ENCODE measurements around the gene TRIM73. TPM values are rescaled to one million over a fixed set of nuclear protein-coding genes. Genes with fewer than 3 reads are reported as not detected.
A peak's percentile ranks its signal among the peaks of the same experiment; 100 is the strongest.
"Not testable (repeated sequence)": the region's sequence is repeated elsewhere in the genome, so short reads cannot be mapped to it uniquely, and the experiment has no call there.

Gene TRIM73
- total and polyA plus RNA-seq, 4 donors = 1.2 to 4.9 (median 2.9) TPM

DNA sequence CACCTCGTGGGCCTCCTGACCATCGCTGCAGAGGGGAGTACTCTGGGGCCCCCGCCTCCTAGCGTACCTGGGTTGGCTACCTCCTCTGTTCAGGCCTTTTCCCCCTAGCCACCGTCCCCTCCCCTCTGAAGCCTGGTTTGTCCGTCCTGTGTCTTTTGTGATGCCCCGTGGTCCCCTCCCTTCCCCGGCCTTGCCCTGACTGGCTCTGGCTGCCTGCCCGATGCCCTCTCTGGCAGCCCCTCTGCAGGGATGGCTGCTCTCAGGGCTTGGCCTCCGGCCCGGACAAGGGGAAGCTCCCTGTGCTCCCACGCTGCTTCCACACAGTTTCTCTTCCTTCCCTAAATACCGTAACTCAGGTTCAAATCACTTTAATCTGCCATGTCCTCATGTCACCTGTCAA lies 24.3 kb downstream of the TRIM73 start:
- not testable (repeated sequence) for DNase-seq; H3K9me3 ChIP-seq (ENCODE audit: control insufficient read depth in 4 of 4, insufficient read depth in 3 of 4, low read length in 3 of 4); ATAC-seq (ENCODE audit: insufficient read depth, low FRiP score); H3K4me1 ChIP-seq (ENCODE audit: control insufficient read depth in 5 of 5, insufficient read depth in 5 of 5, low read length in 5 of 5); H3K27me3 ChIP-seq (ENCODE audit: control insufficient read depth in 3 of 3, insufficient read depth in 3 of 3, low read length in 2 of 3); H3K9ac ChIP-seq (ENCODE audit: insufficient read depth in 1 of 2, low read length in 2 of 2); H3K4me3 ChIP-seq
- 69 to 73% methylated on average over 9 to 12 of the region's 13 CpGs for WGBS, 2 donors
- peak overlapping the region in 1 of 2 donors; percentile 31 for H3K27ac ChIP-seq (ENCODE audit: low read depth in 1 of 2, low read length in 1 of 2)
- peaks cover 0 to 33% (median 7%) of the 10 kb centered on the region in 4 donors for H3K36me3 ChIP-seq (ENCODE audit: control insufficient read depth in 4 of 4, insufficient read depth in 4 of 4, low read length in 4 of 4)

DNA sequence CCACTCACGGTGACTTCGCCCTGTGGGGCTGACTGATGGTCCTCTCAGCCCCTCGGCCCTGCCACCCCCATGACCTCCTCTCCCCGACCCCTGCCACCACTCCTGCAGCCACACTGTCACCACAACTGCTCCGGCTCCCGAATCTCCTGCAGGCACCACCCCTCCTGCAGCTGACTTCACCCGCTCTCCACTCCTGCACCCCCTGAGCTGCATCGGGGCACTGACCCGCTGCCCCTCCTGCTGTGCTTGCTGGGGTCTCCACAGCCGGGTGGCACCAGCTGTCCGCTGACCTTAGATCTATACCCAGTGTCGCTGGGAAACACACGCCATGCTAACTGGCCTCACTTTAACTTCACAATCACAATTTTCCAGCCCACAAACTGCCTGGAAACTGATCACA lies 24.7 kb downstream of the TRIM73 start:
- not testable (repeated sequence) for H3K4me1 ChIP-seq (ENCODE audit: control insufficient read depth in 5 of 5, insufficient read depth in 5 of 5, low read length in 5 of 5); ATAC-seq (ENCODE audit: insufficient read depth, low FRiP score); H3K9ac ChIP-seq (ENCODE audit: insufficient read depth in 1 of 2, low read length in 2 of 2); H3K27me3 ChIP-seq (ENCODE audit: control insufficient read depth in 3 of 3, insufficient read depth in 3 of 3, low read length in 2 of 3); DNase-seq; H3K9me3 ChIP-seq (ENCODE audit: control insufficient read depth in 4 of 4, insufficient read depth in 3 of 4, low read length in 3 of 4); H3K4me3 ChIP-seq; H3K27ac ChIP-seq (ENCODE audit: low read depth in 1 of 2, low read length in 1 of 2)
- 89 to 94% methylated on average over 9 to 10 of the region's 13 CpGs for WGBS, 2 donors
- H3K36me3 ChIP-seq (ENCODE audit: control insufficient read depth in 4 of 4, insufficient read depth in 4 of 4, low read length in 4 of 4) = peaks cover 0 to 32% (median 7%) of the 10 kb centered on the region in 4 donors

DNA sequence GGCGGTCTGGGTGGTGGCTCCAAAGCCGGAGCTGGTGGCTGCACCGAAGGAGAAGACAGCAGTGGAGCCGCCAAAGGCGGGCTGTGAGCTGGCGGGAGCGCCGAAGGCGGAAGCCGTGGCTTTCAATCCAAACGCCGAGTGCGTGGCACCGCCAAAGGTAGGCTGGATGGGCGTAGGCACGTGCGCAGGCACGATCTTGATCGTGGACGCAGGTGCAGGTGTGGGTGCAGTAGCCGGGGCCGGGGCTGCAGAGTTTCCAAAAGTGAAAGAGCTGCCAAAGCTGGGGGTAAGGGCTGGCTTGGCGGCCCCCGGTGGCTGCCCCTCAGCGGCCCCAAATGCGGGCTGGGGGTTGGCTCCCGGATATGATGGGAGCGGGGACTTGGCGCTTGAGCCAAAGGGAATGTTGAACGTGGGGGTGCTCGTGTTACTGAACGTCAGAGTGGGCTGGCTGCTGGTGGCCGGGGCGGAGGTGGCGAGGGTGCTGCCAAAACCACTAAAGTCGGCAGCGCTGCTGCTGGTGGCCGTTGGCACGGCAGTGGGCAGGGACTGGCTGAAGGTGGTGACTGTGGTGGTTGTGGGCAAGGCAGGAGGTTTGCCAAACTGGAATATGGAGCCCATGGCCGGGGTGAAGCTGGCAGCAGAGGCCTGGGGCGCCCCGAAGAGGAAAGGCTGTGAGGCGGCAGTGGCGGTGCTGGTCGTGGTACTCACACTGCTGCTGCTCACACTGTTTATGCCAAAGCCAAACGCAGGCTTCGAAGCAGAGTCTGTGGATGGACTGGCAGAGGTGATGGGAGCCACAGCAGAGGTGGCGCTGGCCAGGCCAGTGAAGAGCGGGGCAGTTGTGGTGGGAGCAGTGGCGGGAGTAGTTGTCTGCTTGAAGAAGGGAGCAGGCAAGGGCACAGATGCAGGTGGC lies 26.6 kb downstream of the TRIM73 start:
- DNase-seq; H3K4me3 ChIP-seq; H3K9ac ChIP-seq (ENCODE audit: insufficient read depth in 1 of 2, low read length in 2 of 2); H3K4me1 ChIP-seq (ENCODE audit: control insufficient read depth in 5 of 5, insufficient read depth in 5 of 5, low read length in 5 of 5); H3K9me3 ChIP-seq (ENCODE audit: control insufficient read depth in 4 of 4, insufficient read depth in 3 of 4, low read length in 3 of 4); H3K27me3 ChIP-seq (ENCODE audit: control insufficient read depth in 3 of 3, insufficient read depth in 3 of 3, low read length in 2 of 3); H3K27ac ChIP-seq (ENCODE audit: low read depth in 1 of 2, low read length in 1 of 2); ATAC-seq (ENCODE audit: insufficient read depth, low FRiP score): not testable (repeated sequence)
- 97% methylated on average over 27 to 32 of the region's 50 CpGs for WGBS, 2 donors
- H3K36me3 ChIP-seq (ENCODE audit: control insufficient read depth in 4 of 4, insufficient read depth in 4 of 4, low read length in 4 of 4) = peaks cover 0 to 22% (median 7%) of the 10 kb centered on the region in 4 donors

DNA sequence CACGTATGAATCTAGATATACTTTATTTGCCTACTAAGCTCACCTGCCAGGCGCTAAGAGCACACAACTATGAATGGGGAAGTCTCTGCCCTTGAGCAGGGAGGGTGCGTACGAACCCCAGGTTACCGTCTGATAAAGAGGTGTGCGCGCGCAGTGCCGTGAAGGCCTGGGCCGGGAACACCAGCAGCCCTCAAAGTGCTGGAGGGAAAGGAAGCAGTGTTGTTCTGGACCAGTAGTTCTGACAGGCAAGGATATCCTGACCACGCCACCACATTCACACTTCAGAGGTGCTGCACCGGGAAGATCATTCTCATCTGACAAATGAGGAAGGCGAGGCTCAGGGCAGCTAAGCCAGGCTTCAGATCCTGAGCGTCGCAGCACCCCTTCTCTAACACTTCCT lies 28.1 kb downstream of the TRIM73 start:
- ATAC-seq (ENCODE audit: insufficient read depth, low FRiP score); H3K9ac ChIP-seq (ENCODE audit: insufficient read depth in 1 of 2, low read length in 2 of 2); DNase-seq; H3K27me3 ChIP-seq (ENCODE audit: control insufficient read depth in 3 of 3, insufficient read depth in 3 of 3, low read length in 2 of 3); H3K27ac ChIP-seq (ENCODE audit: low read depth in 1 of 2, low read length in 1 of 2); H3K4me1 ChIP-seq (ENCODE audit: control insufficient read depth in 5 of 5, insufficient read depth in 5 of 5, low read length in 5 of 5); H3K9me3 ChIP-seq (ENCODE audit: control insufficient read depth in 4 of 4, insufficient read depth in 3 of 4, low read length in 3 of 4); H3K4me3 ChIP-seq: not testable (repeated sequence)
- WGBS, 2 donors = 79 to 94% methylated on average over 5 to 12 of the region's 15 CpGs
- H3K36me3 ChIP-seq (ENCODE audit: control insufficient read depth in 4 of 4, insufficient read depth in 4 of 4, low read length in 4 of 4) = peaks cover 0 to 23% (median 9%) of the 10 kb centered on the region in 4 donors

DNA sequence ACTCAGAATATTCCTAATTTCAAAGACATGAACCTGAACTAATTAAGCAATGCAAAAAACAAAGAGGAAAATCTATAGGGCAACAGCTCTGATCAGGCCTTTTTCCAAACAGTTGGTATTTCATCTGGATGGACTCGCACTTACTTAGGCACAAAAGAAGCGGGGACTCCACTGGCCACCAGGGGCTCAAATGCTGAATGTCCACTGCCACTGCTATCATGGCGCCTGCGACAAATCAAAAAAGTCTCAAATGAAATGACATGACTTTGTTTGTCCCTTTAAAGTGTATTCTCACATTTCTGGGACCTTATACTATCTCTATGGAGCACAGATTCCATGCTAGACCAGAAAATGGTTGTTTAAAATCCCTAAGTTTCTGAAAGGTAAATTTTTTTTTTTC lies 43.6 kb downstream of the TRIM73 start:
- H3K27me3 ChIP-seq (ENCODE audit: control insufficient read depth in 3 of 3, insufficient read depth in 3 of 3, low read length in 2 of 3); H3K4me1 ChIP-seq (ENCODE audit: control insufficient read depth in 5 of 5, insufficient read depth in 5 of 5, low read length in 5 of 5); H3K27ac ChIP-seq (ENCODE audit: low read depth in 1 of 2, low read length in 1 of 2); DNase-seq; H3K9me3 ChIP-seq (ENCODE audit: control insufficient read depth in 4 of 4, insufficient read depth in 3 of 4, low read length in 3 of 4); ATAC-seq (ENCODE audit: insufficient read depth, low FRiP score); H3K9ac ChIP-seq (ENCODE audit: insufficient read depth in 1 of 2, low read length in 2 of 2); H3K4me3 ChIP-seq: not testable (repeated sequence)
- peaks cover 13 to 43% (median 33%) of the 10 kb centered on the region in 4 donors for H3K36me3 ChIP-seq (ENCODE audit: control insufficient read depth in 4 of 4, insufficient read depth in 4 of 4, low read length in 4 of 4)
- WGBS, 2 donors = 96 to 100% methylated on average over 4 of the region's 4 CpGs

DNA sequence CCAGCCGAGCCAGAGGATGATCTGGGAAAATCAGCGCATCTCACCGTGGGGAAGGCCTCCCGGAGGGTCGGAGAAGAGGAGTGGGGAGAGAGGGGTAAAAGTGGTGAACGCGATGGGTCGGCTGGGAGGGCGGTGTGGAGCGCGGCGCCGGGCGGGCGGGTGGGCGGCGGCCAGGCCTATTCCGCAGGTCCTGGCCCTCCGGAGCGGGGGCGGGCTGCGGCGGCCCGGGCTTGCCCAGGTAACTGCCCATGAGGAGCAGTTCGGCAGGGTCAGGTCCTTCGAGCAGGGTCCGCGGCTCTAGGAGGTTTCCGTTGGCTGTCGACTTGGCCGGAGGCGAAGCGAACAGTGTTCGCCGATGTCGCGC lies 46.7 kb downstream of the TRIM73 start:
- not testable (repeated sequence) for H3K27ac ChIP-seq (ENCODE audit: low read depth in 1 of 2, low read length in 1 of 2); H3K9me3 ChIP-seq (ENCODE audit: control insufficient read depth in 4 of 4, insufficient read depth in 3 of 4, low read length in 3 of 4); H3K4me1 ChIP-seq (ENCODE audit: control insufficient read depth in 5 of 5, insufficient read depth in 5 of 5, low read length in 5 of 5); DNase-seq; H3K27me3 ChIP-seq (ENCODE audit: control insufficient read depth in 3 of 3, insufficient read depth in 3 of 3, low read length in 2 of 3)
- H3K4me3 ChIP-seq = peak overlapping the region; percentile 32
- ATAC-seq (ENCODE audit: insufficient read depth, low FRiP score) = peak; percentile 61
- 0 to 2% methylated on average over 4 to 5 of the region's 37 CpGs for WGBS, 2 donors
- peaks cover 0 to 26% (median 18%) of the 10 kb centered on the region in 4 donors for H3K36me3 ChIP-seq (ENCODE audit: control insufficient read depth in 4 of 4, insufficient read depth in 4 of 4, low read length in 4 of 4)
- H3K9ac ChIP-seq (ENCODE audit: insufficient read depth in 1 of 2, low read length in 2 of 2) = peak overlapping the region in 1 of 2 donors; percentile 38

DNA sequence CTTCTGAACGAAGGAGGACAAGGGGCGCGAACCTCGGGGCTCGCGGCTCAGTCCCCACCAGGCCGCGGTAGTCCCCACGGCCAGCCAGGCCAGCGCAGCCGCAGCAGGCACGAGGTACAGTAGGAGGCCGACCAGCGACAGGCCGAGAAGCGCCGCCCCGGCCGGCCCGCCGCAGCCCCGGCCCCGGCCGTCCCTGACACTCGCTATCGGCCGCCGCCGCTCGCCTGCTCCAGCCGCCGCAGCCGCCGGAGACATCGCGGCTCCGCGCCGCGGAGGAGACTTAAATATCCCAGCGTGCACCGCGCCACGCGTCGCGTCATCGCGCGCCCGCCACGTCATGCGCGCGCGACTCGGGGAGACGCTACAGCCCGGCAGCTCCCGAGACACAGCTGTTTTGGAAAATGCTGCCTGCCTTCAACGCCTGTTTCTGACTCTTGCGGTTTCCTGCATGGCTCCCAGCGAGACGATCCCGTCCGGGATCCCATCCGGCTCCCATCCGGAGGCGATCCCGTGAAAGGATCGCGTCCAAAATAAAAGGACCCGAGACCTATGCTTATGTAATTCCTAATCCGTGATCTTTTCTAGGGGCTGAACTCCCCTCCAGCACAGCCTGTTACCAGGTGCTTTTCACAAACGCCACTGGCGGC lies 47.2 kb downstream of the TRIM73 start:
- WGBS, 2 donors = 1% methylated on average over 15 to 47 of the region's 76 CpGs
- not testable (repeated sequence) for H3K27me3 ChIP-seq (ENCODE audit: control insufficient read depth in 3 of 3, insufficient read depth in 3 of 3, low read length in 2 of 3); H3K4me1 ChIP-seq (ENCODE audit: control insufficient read depth in 5 of 5, insufficient read depth in 5 of 5, low read length in 5 of 5); H3K9me3 ChIP-seq (ENCODE audit: control insufficient read depth in 4 of 4, insufficient read depth in 3 of 4, low read length in 3 of 4)
- DNase-seq (peak; percentile 18 to 42 (median 35)), ATAC-seq (ENCODE audit: insufficient read depth, low FRiP score) (peak; percentile 96)
- Histone ChIP-seq H3K4me3 (peak overlapping the region; percentile 56), H3K27ac (ENCODE audit: low read depth in 1 of 2, low read length in 1 of 2) (peak overlapping the region; percentile 82 to 91), H3K9ac (ENCODE audit: insufficient read depth in 1 of 2, low read length in 2 of 2) (peak overlapping the region; percentile 5 to 34), H3K36me3 (ENCODE audit: control insufficient read depth in 4 of 4, insufficient read depth in 4 of 4, low read length in 4 of 4) (peaks cover 0 to 26% (median 15%) of the 10 kb centered on the region in 4 donors)

DNA sequence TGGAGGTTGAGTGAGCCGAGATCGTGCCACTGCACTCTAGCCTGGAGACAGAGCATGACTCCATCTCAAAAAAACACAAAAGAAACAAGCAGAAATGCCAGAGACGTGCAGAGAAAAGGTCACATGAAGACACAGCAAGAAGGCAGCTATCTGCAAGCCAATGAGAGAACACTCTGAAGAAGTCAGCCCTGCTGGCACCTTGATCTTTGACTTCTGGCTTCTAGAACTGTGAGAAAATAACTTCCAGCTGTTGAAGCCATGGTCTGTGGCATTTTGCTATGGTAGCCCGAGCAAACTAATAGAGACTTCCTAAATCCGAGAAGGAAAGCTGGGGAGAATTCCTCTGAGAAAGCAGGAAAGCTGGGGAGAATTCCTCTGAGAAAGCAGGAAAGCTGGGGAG lies 54.5 kb downstream of the TRIM73 start:
- H3K36me3 ChIP-seq (ENCODE audit: control insufficient read depth in 4 of 4, insufficient read depth in 4 of 4, low read length in 4 of 4); DNase-seq; H3K9me3 ChIP-seq (ENCODE audit: control insufficient read depth in 4 of 4, insufficient read depth in 3 of 4, low read length in 3 of 4); H3K4me1 ChIP-seq (ENCODE audit: control insufficient read depth in 5 of 5, insufficient read depth in 5 of 5, low read length in 5 of 5); H3K27me3 ChIP-seq (ENCODE audit: control insufficient read depth in 3 of 3, insufficient read depth in 3 of 3, low read length in 2 of 3); H3K9ac ChIP-seq (ENCODE audit: insufficient read depth in 1 of 2, low read length in 2 of 2); ATAC-seq (ENCODE audit: insufficient read depth, low FRiP score); H3K27ac ChIP-seq (ENCODE audit: low read depth in 1 of 2, low read length in 1 of 2); H3K4me3 ChIP-seq: not testable (repeated sequence)
- WGBS, 2 donors = 69 to 90% methylated on average over 2 to 3 of the region's 5 CpGs
